Lower lobe of right lung (tissue), 2 donors: Measurements from ENCODE around the gene GUCY2C. TPM values are rescaled to one million over a fixed set of nuclear protein-coding genes. Genes with fewer than 3 reads are reported as not detected.

Source experiments
- ATAC-seq, 2 donors: fragments of 200-7000 bp; cut with Tn5 transposase; one replicate each; pipeline ENCODE4 v1.9.1; 2020 to 2022; ENCODE audit warnings: mild to moderate bottlenecking in 2 of 2, moderate library complexity in 2 of 2
- DNase-seq: peaks from one replicate; pipeline ENCODE4 v3.0.0-alpha.2; 2020
- H3K27ac ChIP-seq: fragments of 200-600 bp; one replicate; pipeline ENCODE4 v1.8.0; 2022
- H3K27me3 ChIP-seq: fragments of 200-600 bp; one replicate; pipeline ENCODE4 v1.8.0; 2022; ENCODE audit warnings: low read depth
- H3K36me3 ChIP-seq: fragments of 200-600 bp; one replicate; pipeline ENCODE4 v1.8.0; 2022; ENCODE audit warnings: mild to moderate bottlenecking
- H3K4me1 ChIP-seq: fragments of 200-600 bp; one replicate; pipeline ENCODE4 v1.8.0; 2022
- H3K4me3 ChIP-seq: fragments of 200-600 bp; one replicate; pipeline ENCODE4 v1.8.0; 2022; ENCODE audit warnings: mild to moderate bottlenecking
- H3K9me3 ChIP-seq: fragments of 200-600 bp; one replicate; pipeline ENCODE4 v1.8.0; 2022
- CTCF ChIP-seq: fragments of 200-600 bp; IDR thresholded peaks from one replicate; pipeline ENCODE4 v1.8.0; 2022; ENCODE audit warnings: antibody characterized with exemption, mild to moderate bottlenecking
- intact Hi-C: fragments of 100-400 bp; cut with DNase I; formaldehyde crosslinking; loops from one replicate; pipeline ENCODE4 v1.11.0; 2022
- total RNA-seq: library from RNA; stranded (reverse); fragmentation: NEBNext Ultra II Directional; extraction: Animal tissue kit (Norgen Biotek cat#: 25700); gene quantifications from one replicate; pipeline ENCODE4 v1.2.1, GENCODE V29; 2021
- donor health status: DM: no; HTN: yes; CAD: no; lungs with severe emphysema.

Gene GUCY2C
- total RNA-seq, 1 donor from 2014 or later = not detected

GRCh38 chr12:14563046-14563445 lies 133.4 kb downstream of the GUCY2C start:
- Histone ChIP-seq H3K4me1 (peaks cover 13% of the 10 kb centered on the region), H3K27ac (no peak overlapping the region), H3K36me3 (no peaks in the 10 kb centered on the region), H3K9me3 (no peaks in the 10 kb centered on the region), H3K27me3 (no peaks in the 10 kb centered on the region), H3K4me3 (no peak overlapping the region)
- DNase-seq = no peak
- intact Hi-C loops = no loop called here
- no peak for ATAC-seq
- no peak for TF ChIP-seq CTCF

Other genes starting within 250 kb of the GUCY2C start
- 106 TPM for gene PLBD1, start 128.7 kb downstream of the GUCY2C start, total RNA-seq
- gene WBP11, start 106.9 kb upstream of the GUCY2C start, total RNA-seq = 49.3 TPM
- gene C12orf60, start 107.1 kb upstream of the GUCY2C start, total RNA-seq = 0.77 TPM
- 0.68 TPM for gene SMCO3, start 117.6 kb upstream of the GUCY2C start, total RNA-seq
- 3.7 TPM for gene ART4, start 146.9 kb upstream of the GUCY2C start, total RNA-seq
- 464 TPM for gene MGP, start 189.3 kb upstream of the GUCY2C start, total RNA-seq
- 16.2 TPM for gene ERP27, start 241.9 kb upstream of the GUCY2C start, total RNA-seq